GM19328 (cell line): ENCODE measurements around the gene SLC4A1.

Experiments
- ATAC-seq: cut with Tn5 transposase; IDR thresholded peaks from one replicate; pipeline ENCODE4 v1.9.1; 2021; ENCODE audit warnings: mild to moderate bottlenecking, moderate library complexity; ENCODE audit not compliant: unreplicated experiment

The SLC4A1 gene

GRCh38 chr17:44221862-44222111, 46.1 kb downstream of the SLC4A1 start:
- no peak for ATAC-seq

DNA sequence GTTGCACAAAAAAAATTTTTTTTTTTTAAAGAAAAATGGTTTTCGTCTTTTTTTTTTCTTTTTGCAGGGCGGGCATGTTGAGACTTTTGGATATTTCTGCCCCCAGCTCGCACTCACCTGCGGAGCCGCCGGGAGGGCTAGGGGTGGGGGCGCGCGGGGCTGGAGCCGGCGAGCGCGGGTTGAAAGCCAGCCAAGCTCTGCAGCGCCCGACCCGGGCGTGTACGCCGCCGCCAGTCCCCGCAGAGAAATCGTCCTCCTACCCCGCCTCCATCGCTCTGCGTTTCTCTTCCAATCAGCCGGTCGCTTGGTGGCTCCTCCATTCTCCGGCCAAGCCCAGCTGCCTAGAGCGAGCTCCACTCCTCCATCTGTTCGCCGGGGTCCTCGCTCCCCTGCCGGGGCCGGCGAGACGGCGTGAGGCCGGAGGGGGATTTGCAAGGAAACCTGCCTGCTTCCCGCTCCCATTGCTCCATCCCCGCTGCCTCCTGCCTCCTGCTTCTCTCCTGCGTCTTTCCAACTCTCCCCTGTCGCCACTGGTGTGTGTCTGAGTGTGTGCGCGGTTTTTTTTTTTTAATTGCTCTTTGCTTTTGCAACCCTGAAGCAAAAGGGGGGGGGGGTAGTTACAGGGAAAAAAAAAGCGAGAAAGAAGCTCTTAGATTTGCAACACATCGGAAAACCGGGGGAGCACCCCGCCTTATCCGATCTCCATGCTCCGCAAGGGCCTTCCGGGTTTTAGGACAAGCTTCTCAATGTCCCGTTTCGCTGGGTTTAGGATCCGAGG, 46.7 kb downstream of the SLC4A1 start:
- no peak for ATAC-seq

DNA sequence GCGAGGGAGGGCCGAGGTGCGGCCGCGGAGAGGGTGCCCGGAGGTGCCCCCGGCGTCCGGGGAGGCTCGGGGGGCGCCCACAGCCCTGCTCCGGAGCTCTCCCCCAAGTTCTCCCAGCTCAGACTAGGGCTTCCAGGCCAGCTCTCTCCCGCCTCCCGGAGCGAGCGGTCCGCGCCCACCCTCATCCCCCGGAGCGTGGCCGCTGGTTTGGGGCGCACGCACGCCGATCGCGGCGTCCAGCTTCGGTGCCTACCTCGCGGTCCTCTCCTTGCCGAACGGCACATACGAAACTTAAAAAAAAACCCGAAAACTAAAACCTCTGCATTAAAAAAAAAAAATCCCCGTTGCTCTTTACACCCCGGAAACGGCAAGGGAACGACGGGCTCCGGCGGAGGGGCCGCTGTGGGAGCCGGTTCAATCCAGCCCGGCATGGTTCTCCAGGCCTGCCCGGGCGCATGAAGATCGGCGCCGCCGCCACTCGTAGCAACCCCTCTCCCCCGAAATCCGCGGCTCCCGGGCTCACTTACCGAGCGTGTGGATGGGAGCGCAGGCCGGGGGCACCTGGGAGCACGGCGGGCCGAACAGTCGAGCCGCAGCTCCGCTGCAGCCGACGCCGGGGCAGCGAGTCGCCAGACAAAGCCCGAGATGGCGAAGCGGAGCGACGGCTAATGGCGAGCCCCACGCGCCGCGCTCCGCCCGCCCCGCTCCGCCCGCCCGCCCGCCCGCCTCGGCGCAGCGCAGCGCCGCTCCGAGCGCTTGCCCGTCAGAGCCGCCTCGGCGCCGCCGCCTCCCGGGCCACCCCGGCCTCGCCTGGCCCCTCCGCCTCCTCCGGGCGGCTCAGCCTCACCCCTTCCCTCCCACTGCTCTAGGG, 47.5 kb downstream of the SLC4A1 start:
- no peak for ATAC-seq

GRCh38 chr17:44219616-44220212, 48.2 kb downstream of the SLC4A1 start, which contains the start of gene UBTF:
Gene UBTF (minus strand): TSS chr17:44219675. CDS start chr17:44218229, 1,446 bp downstream.
- peak; percentile 10 for ATAC-seq

DNA sequence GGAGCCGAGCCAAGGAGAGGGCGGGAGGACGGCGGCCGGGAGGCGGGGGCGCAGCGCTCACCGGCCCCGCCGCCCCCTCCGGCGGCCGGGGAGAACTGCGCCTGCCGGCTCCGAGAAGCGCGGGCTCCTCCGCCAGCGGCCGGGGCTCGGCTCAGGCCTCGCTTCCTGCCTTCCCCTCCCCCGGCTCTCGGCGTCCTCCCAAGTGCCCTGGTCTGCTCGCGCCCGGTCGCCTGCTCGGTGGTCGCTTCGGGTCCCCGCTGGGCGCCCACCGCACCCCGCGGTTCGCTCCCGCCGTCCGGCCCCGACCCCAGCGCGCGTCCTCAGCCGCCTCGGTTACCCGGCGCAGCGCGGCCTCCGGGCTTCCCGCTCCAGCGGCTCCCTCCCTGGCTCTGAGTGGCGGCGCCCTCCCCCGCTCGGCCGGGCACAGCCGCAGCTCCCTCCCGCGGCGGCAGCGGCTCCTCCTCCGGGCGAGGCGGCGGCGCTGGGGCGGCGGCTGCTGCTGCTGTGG, 48.8 kb downstream of the SLC4A1 start:
- peak; percentile 32 for ATAC-seq

- peak; percentile 35 for ATAC-seq
Measured at GRCh38 chr17:44218344-44219107, 49.4 kb downstream of the SLC4A1 start.

DNA sequence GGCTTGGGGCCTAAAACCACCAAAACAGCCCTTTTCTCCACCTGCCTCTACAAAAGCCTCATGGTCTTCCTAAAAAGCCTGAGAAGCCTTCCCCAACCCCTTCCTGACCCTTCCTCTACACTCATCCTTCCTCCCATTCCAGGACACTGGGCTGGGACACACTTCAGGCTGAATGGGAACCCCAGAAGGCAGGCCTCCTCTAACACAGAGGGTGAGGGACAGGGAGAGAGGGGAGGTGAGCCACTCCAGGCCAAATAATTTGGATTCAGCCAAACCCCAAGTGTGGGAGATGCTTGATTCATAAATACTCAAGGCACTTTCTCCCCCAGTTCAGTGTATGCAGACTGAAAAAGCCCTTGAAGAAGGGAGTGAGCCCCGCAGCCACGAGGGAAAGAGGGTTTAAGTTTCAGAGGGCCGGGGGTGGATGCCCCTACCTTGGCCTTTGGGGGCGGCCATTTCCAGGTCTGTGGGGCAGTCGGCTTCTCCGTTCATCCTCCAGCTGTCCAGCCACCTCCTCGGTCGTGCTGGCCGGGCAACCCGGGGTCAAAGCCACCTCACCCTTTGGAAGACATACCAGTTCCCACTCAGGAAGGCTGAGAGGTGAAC, 50.1 kb downstream of the SLC4A1 start:
- ATAC-seq: no peak

DNA sequence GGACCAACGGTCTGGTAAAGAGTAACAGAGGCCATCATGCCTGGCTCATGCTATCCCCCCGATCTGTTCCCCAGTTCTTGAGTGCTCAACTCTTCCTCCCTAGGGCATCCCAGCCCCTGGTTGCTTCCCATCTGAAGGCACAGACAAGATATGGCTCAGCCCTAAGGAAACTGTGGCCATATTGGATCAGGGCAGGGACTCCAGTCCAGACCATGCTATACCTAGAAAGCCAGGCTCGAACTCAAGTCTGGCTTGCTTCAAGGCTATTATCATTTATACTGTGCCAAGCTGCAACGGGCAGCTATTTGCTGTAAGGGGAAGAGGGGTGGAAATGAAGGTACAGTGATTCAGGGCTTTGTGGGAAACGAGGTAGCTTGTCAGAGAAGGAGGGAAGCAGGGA, 51.2 kb downstream of the SLC4A1 start:
- ATAC-seq: no peak

GRCh38 chr17:44216173-44216572, 51.8 kb downstream of the SLC4A1 start:
- no peak for ATAC-seq

- no peak for ATAC-seq
Measured at GRCh38 chr17:44214896-44215295, 53.0 kb downstream of the SLC4A1 start.

DNA sequence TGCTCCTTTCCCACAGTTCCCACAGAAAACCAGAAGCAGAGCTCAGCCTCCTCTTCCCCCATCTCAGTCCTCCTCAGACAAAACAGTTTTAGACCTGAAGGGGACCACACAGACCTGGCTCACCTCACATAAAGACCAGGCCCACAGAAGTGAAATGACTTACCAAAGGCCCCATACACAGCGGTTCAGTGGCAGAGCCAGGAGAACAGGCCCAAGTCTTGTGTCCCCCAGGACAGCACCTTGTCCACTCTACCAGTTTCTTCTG, 53.8 kb downstream of the SLC4A1 start:
- ATAC-seq: no peak

DNA sequence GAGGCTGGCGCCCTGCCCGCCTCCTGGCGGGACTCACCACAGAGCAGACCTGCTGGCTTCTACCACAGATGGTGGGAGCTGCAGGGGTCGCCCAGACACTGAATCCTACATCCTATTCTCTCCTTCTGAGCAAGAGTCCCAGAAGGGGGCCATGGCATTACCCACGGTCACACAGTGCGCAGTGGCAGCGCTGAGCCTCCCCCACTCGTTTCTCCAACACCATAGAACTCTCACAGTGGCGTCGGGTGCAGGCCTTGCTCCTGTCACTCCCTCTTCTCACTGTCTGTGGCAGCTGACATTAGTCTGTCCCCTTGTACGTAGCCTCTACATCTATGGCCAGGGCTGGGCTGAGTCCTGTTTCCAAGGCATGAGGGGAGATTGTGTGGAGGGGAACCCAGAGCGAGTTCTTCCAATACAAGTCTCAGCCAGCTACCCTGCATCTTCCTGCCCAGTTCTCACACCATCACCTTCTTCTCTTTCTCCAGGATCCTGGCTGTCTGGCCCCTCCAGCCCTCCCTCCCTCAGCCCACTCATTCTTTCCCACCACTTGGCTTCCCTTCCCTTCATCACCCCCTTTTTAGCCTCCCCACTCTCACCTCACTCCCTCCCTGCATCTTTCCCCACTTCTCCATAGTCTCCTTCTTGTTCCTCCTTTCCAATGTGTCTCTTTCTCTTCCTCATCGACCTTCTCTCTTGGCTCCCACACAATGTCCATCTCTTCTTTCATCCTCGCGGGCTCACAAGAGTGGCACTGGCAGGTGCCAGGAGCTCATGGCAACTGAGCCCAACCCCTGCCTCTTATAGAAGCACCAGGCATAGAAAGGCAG, 54.3 kb downstream of the SLC4A1 start:
- no peak for ATAC-seq

- no peak for ATAC-seq
Measured at GRCh38 chr17:44212507-44213402, 55.2 kb downstream of the SLC4A1 start.

DNA sequence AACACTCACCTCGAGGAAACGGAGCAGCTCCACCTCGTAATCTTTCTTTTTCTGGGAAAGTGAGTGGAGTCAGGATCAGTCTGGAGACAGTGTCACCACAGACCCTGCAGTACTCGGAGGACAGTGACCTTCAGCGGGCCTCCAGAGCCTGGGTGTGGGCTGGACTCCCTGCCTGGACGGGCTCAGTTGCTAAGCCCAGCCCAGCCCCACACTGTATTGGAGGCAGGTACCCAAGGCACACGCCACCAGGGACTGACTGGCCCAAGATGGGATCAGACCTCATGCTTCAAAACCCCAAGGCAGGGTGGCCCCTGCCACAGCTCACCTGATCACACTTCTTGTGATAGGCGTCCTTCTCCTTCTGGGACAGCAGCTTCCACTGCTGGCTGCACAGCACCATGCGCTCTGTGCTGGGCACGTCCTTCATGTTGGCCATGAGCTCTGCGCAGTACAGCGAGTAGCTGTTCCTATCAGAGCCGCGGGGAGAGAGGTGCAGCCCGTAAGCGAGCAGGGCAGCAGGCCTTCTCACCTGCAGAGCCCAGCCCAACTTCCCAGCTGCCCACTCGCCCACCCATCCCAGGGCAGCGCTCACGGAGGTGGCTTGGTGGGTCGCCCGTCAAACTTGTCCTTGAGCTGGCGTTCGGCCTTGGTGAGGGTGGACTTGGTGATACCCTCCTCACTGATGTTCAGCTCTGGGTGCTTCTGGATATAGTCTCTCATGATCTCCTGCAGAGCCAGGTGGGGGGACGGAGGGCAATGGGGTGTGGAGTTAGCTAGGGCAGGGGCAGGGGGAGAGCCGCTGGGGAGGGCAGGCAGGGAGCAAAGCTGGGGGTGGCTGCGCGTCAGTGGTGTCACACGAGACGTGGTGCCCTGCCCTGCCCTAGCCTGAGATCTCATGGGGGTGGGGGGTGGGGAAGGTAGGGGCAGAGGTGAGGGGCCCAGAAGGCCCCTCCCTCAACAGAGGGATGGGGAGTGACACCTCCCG, 56.4 kb downstream of the SLC4A1 start:
- no peak for ATAC-seq

- ATAC-seq: peak; percentile 59
Measured at GRCh38 chr17:44210342-44211192, 57.4 kb downstream of the SLC4A1 start.

DNA sequence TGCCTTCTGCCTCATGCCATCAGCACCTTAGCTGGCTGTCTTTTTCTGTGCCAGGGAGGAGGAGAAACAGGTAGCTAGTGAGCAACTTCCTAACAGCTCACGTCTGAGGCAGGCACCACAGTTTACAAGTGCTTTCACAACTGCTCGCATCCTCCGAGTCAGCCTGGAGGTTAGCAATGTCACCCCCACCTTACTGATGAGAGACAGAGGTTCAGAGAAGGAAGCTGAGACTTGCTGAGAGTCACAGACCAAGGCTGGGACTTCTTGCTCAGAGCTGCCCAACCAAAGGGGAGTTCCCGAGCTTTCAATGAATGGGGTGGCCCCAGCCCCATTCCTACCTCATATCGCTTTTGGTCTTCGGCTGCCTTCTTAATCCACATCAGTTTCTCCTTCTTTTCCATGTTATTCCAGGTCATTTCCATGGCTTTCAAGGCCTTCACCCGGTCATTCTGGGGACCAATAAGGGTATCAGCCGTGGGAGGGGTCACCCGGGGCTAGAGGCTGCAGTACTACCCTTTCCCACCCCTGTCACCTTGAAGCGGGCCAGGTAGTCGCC, 58.1 kb downstream of the SLC4A1 start:
- no peak for ATAC-seq
